ENCODE measurements around the gene EFCAB6. TPM values are rescaled to one million over a fixed set of nuclear protein-coding genes. Genes with fewer than 3 reads are reported as not detected.

The EFCAB6 gene
- total RNA-seq, 1 donor from 2014 or later, result 7.0 TPM

- H3K4me1 Mint-ChIP-seq (ENCODE audit: low read depth), result no peaks in the 10 kb centered on the region
- no peak overlapping the region for H3K4me3 Mint-ChIP-seq (ENCODE audit: low read depth)
- DNase-seq (ENCODE audit: low spot score, unreplicated experiment), result no peak
- no peak for TF ChIP-seq CTCF (IDR thresholded peaks at IDR 0.05; ENCODE audit: unreplicated experiment)
- H3K27me3 Mint-ChIP-seq, result peaks cover 15% of the 10 kb centered on the region
- no peaks in the 10 kb centered on the region for H3K36me3 Mint-ChIP-seq (ENCODE audit: insufficient read depth)
- no peak overlapping the region for H3K27ac Mint-ChIP-seq
- no peaks in the 10 kb centered on the region for H3K9me3 Mint-ChIP-seq (ENCODE audit: low read depth)
Measured at GRCh38 chr22:43570531-43571165, 241.5 kb downstream of the EFCAB6 start.

- TF ChIP-seq CTCF (IDR thresholded peaks at IDR 0.05; ENCODE audit: unreplicated experiment), result no peak
- Mint-ChIP-seq H3K9me3 (ENCODE audit: low read depth) (no peaks in the 10 kb centered on the region), H3K36me3 (ENCODE audit: insufficient read depth) (no peaks in the 10 kb centered on the region), H3K27me3 (peaks cover 15% of the 10 kb centered on the region), H3K4me3 (ENCODE audit: low read depth) (no peak overlapping the region), H3K27ac (no peak overlapping the region), H3K4me1 (ENCODE audit: low read depth) (no peaks in the 10 kb centered on the region)
- no peak for DNase-seq (ENCODE audit: low spot score, unreplicated experiment)
Measured at GRCh38 chr22:43569111-43569510, 243.0 kb downstream of the EFCAB6 start.

GRCh38 chr22:43567691-43568324 is 244.3 kb downstream of the EFCAB6 start:
- no peak for TF ChIP-seq CTCF (IDR thresholded peaks at IDR 0.05; ENCODE audit: unreplicated experiment)
- Mint-ChIP-seq H3K4me1 (ENCODE audit: low read depth) (no peaks in the 10 kb centered on the region), H3K36me3 (ENCODE audit: insufficient read depth) (no peaks in the 10 kb centered on the region), H3K9me3 (ENCODE audit: low read depth) (no peaks in the 10 kb centered on the region), H3K27me3 (peaks cover 15% of the 10 kb centered on the region), H3K27ac (no peak overlapping the region), H3K4me3 (ENCODE audit: low read depth) (no peak overlapping the region)
- no peak for DNase-seq (ENCODE audit: low spot score, unreplicated experiment)

GRCh38 chr22:43566561-43567332 is 245.4 kb downstream of the EFCAB6 start:
- no peaks in the 10 kb centered on the region for H3K9me3 Mint-ChIP-seq (ENCODE audit: low read depth)
- no peak overlapping the region for H3K27ac Mint-ChIP-seq
- H3K4me3 Mint-ChIP-seq (ENCODE audit: low read depth), result no peak overlapping the region
- H3K36me3 Mint-ChIP-seq (ENCODE audit: insufficient read depth), result no peaks in the 10 kb centered on the region
- H3K4me1 Mint-ChIP-seq (ENCODE audit: low read depth), result peaks cover 2% of the 10 kb centered on the region
- peaks cover 13% of the 10 kb centered on the region for H3K27me3 Mint-ChIP-seq
- no peak for TF ChIP-seq CTCF (IDR thresholded peaks at IDR 0.05; ENCODE audit: unreplicated experiment)
- no peak for DNase-seq (ENCODE audit: low spot score, unreplicated experiment)

- no peak for DNase-seq (ENCODE audit: low spot score, unreplicated experiment)
- peaks cover 6% of the 10 kb centered on the region for H3K27me3 Mint-ChIP-seq
- H3K4me1 Mint-ChIP-seq (ENCODE audit: low read depth), result peaks cover 3% of the 10 kb centered on the region
- TF ChIP-seq CTCF (IDR thresholded peaks at IDR 0.05; ENCODE audit: unreplicated experiment), result no peak
- no peak overlapping the region for H3K27ac Mint-ChIP-seq
- H3K4me3 Mint-ChIP-seq (ENCODE audit: low read depth), result no peak overlapping the region
- H3K9me3 Mint-ChIP-seq (ENCODE audit: low read depth), result no peaks in the 10 kb centered on the region
- H3K36me3 Mint-ChIP-seq (ENCODE audit: insufficient read depth), result no peaks in the 10 kb centered on the region
Measured at GRCh38 chr22:43566021-43566420, 246.1 kb downstream of the EFCAB6 start.
